CD14-positive monocyte (primary cell): ENCODE measurements around the gene ZNF277. TPM values are rescaled to one million over a fixed set of nuclear protein-coding genes. Genes with fewer than 3 reads are reported as not detected.

ENCODE experiments used
- DNase-seq, 3 donors: peaks; one replicate each; pipeline ENCODE4 v3.0.0-alpha.2; 2011 to 2022
- H2AFZ ChIP-seq: 2 replicates; pipeline ENCODE4 v1.6.0; 2012; ENCODE audit warnings: mild to moderate bottlenecking, low read depth, low read length, inconsistent platforms; ENCODE audit not compliant: insufficient read depth, poor library complexity, severe bottlenecking
- H3K27ac ChIP-seq, 2 donors: 1 replicate in 1 of 2; 2 replicates in 1 of 2; pipeline ENCODE4 v1.5.1; 2012 to 2013; ENCODE audit warnings: low read length in 2 of 2, control low read depth in 1 of 2, inconsistent platforms in 1 of 2, low read depth in 1 of 2, mild to moderate bottlenecking in 1 of 2
- H3K27me3 ChIP-seq, 2 donors: one replicate each; pipeline versions ENCODE4 v1.6.0 to v1.6.1; 2011 to 2013; ENCODE audit warnings: low read length in 2 of 2; ENCODE audit not compliant: control insufficient read depth in 2 of 2, insufficient read depth in 2 of 2
- H3K36me3 ChIP-seq, 2 donors: replicated peaks in 1 of 2; 1 replicate in 1 of 2; 2 replicates in 1 of 2; pipeline versions ENCODE4 v1.5.1 to v1.6.1; 2012 to 2013; ENCODE audit warnings: low read length in 2 of 2, control low read depth in 1 of 2, inconsistent platforms in 1 of 2, mild to moderate bottlenecking in 1 of 2; ENCODE audit not compliant: insufficient read depth in 2 of 2, control insufficient read depth in 1 of 2
- H3K4me1 ChIP-seq, 2 donors: 1 replicate in 1 of 2; 2 replicates in 1 of 2; pipeline versions ENCODE4 v1.5.1 to v1.6.1; 2012 to 2013; ENCODE audit warnings: low read length in 2 of 2, control low read depth in 1 of 2, inconsistent platforms in 1 of 2, mild to moderate bottlenecking in 1 of 2, moderate library complexity in 1 of 2; ENCODE audit not compliant: insufficient read depth in 2 of 2, control insufficient read depth in 1 of 2
- H3K4me2 ChIP-seq: replicated peaks from 2 replicates; pipeline ENCODE3; 2012; ENCODE audit warnings: low read length, moderate library complexity, mild to moderate bottlenecking; ENCODE audit not compliant: poor library complexity, severe bottlenecking; ENCODE audit errors: extremely low read depth
- H3K4me3 ChIP-seq, 3 experiments: fragments of 200-600 bp in 1 of 3; sonication (generic) in 1 of 3; replicated peaks in 1 of 3; 1 replicate in 2 of 3; 2 replicates in 1 of 3; pipeline ENCODE4 v1.5.1; 2011 to 2013; ENCODE audit warnings: low read length in 3 of 3, mild to moderate bottlenecking in 3 of 3, control low read depth in 2 of 3, low read depth in 2 of 3, inconsistent platforms in 1 of 3, moderate library complexity in 1 of 3
- H3K79me2 ChIP-seq: 2 replicates; pipeline ENCODE4 v1.6.0; 2012; ENCODE audit warnings: mild to moderate bottlenecking, control low read depth, inconsistent platforms, low read length, moderate library complexity; ENCODE audit not compliant: insufficient read depth
- H3K9ac ChIP-seq: 2 replicates; pipeline ENCODE4 v1.6.0; 2017; ENCODE audit warnings: low read length, mild to moderate bottlenecking; ENCODE audit not compliant: insufficient read depth, poor library complexity, severe bottlenecking
- H3K9me3 ChIP-seq, 2 donors: replicated peaks in 1 of 2; 1 replicate in 1 of 2; 2 replicates in 1 of 2; pipeline versions ENCODE4 v1.5.1 to v1.6.1; 2012 to 2013; ENCODE audit warnings: low read length in 2 of 2, control low read depth in 1 of 2; ENCODE audit not compliant: control insufficient read depth in 1 of 2, insufficient read depth in 1 of 2
- H4K20me1 ChIP-seq: 2 replicates; pipeline ENCODE4 v1.6.0; 2012; ENCODE audit warnings: mild to moderate bottlenecking, low read length, control low read depth, moderate library complexity; ENCODE audit not compliant: insufficient read depth
- H3K27ac Mint-ChIP-seq, 7 donors: one replicate each; pipeline ENCODE4 v1.8.0; 2020; ENCODE audit warnings: mild to moderate bottlenecking in 7 of 7, mixed read lengths in 7 of 7, moderate library complexity in 6 of 7, inconsistent platforms in 2 of 7
- H3K27me3 Mint-ChIP-seq, 3 donors: one replicate each; pipeline ENCODE4 v1.8.0; 2021 to 2022; ENCODE audit warnings: low read depth in 3 of 3, mild to moderate bottlenecking in 3 of 3, mixed read lengths in 3 of 3, moderate library complexity in 3 of 3, inconsistent platforms in 1 of 3
- H3K36me3 Mint-ChIP-seq, 2 donors: one replicate each; pipeline ENCODE4 v1.8.0; 2020; ENCODE audit warnings: mixed read lengths in 2 of 2, inconsistent platforms in 1 of 2, mild to moderate bottlenecking in 1 of 2
- H3K4me1 Mint-ChIP-seq: one replicate; pipeline ENCODE4 v1.8.0; 2020; ENCODE audit warnings: mild to moderate bottlenecking, mixed read lengths
- H3K4me3 Mint-ChIP-seq, 2 donors: one replicate each; pipeline ENCODE4 v1.8.0; 2020; ENCODE audit warnings: mild to moderate bottlenecking in 2 of 2, mixed read lengths in 2 of 2, moderate library complexity in 1 of 2
- H3K9me3 Mint-ChIP-seq, 7 donors: one replicate each; pipeline ENCODE4 v1.8.0; 2020 to 2022; ENCODE audit warnings: mixed read lengths in 7 of 7, mild to moderate bottlenecking in 6 of 7, moderate library complexity in 6 of 7, inconsistent platforms in 2 of 7
- WGBS: methylation state at CpG from one replicate; pipeline ENCODE4 v1.1.5; 2013; ENCODE audit warnings: missing lambda C conversion rate; ENCODE audit not compliant: insufficient coverage; 5-methylcytosine and 5-hydroxymethylcytosine counted together
- intact Hi-C, 2 donors: fragments of 100-400 bp; cut with micrococcal nuclease; formaldehyde crosslinking; loops; one replicate each; pipeline versions ENCODE4 v1.15.0 to v1.15.1; 2023
- polyA plus RNA-seq, 3 donors: library from polyadenylated mRNA; depleted of rRNA in 1 of 3; unstranded in 2 of 3; stranded (reverse) in 1 of 3; fragments of 300-500 nt in 2 of 3; fragments of >200 nt in 1 of 3; fragmentation: Illumina TruSeq in 2 of 3; gene quantifications; 1 replicate in 2 of 3; 2 replicates in 1 of 3; pipeline ENCODE4 v1.2.3, GENCODE V29; 2012 to 2021
- TF ChIP-seq, protein P1 (sequence below): fragments of 200-600 bp; IDR thresholded peaks from one replicate; pipeline ENCODE4 v1.8.0; 2022; ENCODE audit warnings: antibody characterized with exemption, mild to moderate bottlenecking

Gene ZNF277
- polyA plus RNA-seq, 3 donors = 17.5 to 20.7 (median 20.0) TPM

DNA sequence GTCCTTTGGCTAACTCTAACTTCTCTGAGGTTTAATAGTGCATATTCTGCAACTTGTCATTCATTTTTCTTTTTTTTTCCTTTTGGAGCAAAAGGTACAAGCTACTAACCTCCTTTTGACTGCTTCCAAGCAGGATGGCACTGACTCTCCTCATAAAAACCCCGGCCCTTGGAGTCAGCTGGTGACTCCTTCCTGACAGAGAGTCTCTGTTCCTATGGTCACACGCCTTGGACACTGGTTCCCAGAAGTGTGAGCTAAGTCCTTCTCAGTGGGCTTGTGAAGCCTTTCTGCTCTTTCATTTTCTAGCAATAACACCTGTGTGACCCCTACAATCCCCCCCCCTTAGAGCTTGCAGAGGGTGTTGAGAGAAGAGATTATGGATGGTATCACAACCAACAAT lies 22.0 kb upstream of the ZNF277 start:
- no peaks in the 10 kb centered on the region for H3K36me3 Mint-ChIP-seq
- no peak overlapping the region for H3K4me2 ChIP-seq
- no peak overlapping the region for H3K27ac Mint-ChIP-seq
- H3K4me3 Mint-ChIP-seq = no peak overlapping the region
- intact Hi-C loops = no loop called here
- H3K9me3 Mint-ChIP-seq = no peaks in the 10 kb centered on the region
- no peak for DNase-seq
- no peak overlapping the region for H3K9ac ChIP-seq
- H4K20me1 ChIP-seq = no peaks in the 10 kb centered on the region
- H3K27me3 Mint-ChIP-seq = peaks cover 0 to 4% (median 0%) of the 10 kb centered on the region in 3 donors
- H3K4me1 ChIP-seq = no peaks in the 10 kb centered on the region
- no peak overlapping the region for H3K27ac ChIP-seq
- no peaks in the 10 kb centered on the region for H3K27me3 ChIP-seq
- H3K79me2 ChIP-seq = no peaks in the 10 kb centered on the region
- TF ChIP-seq, protein P1, sequence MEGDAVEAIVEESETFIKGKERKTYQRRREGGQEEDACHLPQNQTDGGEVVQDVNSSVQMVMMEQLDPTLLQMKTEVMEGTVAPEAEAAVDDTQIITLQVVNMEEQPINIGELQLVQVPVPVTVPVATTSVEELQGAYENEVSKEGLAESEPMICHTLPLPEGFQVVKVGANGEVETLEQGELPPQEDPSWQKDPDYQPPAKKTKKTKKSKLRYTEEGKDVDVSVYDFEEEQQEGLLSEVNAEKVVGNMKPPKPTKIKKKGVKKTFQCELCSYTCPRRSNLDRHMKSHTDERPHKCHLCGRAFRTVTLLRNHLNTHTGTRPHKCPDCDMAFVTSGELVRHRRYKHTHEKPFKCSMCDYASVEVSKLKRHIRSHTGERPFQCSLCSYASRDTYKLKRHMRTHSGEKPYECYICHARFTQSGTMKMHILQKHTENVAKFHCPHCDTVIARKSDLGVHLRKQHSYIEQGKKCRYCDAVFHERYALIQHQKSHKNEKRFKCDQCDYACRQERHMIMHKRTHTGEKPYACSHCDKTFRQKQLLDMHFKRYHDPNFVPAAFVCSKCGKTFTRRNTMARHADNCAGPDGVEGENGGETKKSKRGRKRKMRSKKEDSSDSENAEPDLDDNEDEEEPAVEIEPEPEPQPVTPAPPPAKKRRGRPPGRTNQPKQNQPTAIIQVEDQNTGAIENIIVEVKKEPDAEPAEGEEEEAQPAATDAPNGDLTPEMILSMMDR = no peak
- H3K36me3 ChIP-seq = no peaks in the 10 kb centered on the region
- H3K9me3 ChIP-seq = no peaks in the 10 kb centered on the region
- H3K4me3 ChIP-seq = no peak overlapping the region
- H2AFZ ChIP-seq = no peak overlapping the region
- WGBS = 100% methylated on average over 1 of the region's 2 CpGs
- peaks cover 4% of the 10 kb centered on the region for H3K4me1 Mint-ChIP-seq

DNA sequence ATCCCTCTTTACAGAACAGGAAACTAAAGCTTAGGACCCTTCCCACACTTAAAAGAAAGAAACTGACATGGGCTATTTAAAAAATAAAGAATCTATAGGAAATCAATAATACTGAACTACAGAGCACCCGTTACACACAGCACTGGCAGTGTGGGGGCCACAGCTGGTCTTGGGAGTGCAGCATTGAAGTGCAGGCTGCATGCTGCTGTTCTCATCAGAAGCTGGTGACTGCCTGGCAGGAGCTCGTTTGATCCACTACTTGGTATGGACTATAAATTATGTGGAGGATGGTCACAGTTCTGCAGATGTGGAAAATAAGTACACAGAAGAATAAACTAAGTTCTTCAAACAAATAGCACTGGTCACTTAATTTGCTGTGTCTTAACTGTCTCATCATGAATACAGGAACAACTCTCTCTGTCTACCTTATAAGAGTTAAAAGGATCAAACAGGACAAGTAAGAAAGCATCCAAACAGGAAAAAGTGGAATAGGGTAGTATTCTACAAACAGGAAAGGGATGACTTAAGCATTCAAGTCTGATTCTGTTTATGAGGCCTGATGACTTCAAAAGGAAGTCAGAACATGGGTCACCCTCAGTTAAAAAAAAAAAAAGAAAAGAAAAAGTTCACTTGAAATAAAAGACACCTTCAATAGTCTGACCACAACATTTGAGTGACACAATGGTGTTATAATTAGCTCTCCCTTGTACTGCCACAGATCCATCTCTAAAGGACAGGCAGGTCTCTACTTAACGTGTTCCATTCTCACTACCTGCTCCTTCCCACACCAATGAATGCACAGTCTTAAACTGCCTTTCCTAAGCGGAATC lies 21.3 kb upstream of the ZNF277 start:
- H3K79me2 ChIP-seq = no peaks in the 10 kb centered on the region
- H3K9me3 ChIP-seq = no peaks in the 10 kb centered on the region
- no peaks in the 10 kb centered on the region for H3K36me3 ChIP-seq
- no peak overlapping the region for H3K27ac ChIP-seq
- Mint-ChIP-seq H3K9me3 (no peaks in the 10 kb centered on the region), H3K27ac (peak overlapping the region in 1 of 7 donors; percentile 27), H3K4me3 (no peak overlapping the region), H3K4me1 (peaks cover 4% of the 10 kb centered on the region), H3K36me3 (no peaks in the 10 kb centered on the region), H3K27me3 (peaks cover 2 to 3% (median 2%) of the 10 kb centered on the region in 3 donors)
- H3K4me1 ChIP-seq = no peaks in the 10 kb centered on the region
- intact Hi-C loops = no loop called here
- no peak overlapping the region for H2AFZ ChIP-seq
- no peak overlapping the region for H3K4me2 ChIP-seq
- TF ChIP-seq, protein P1 = no peak
- H3K27me3 ChIP-seq = no peaks in the 10 kb centered on the region
- H4K20me1 ChIP-seq = peaks cover 3% of the 10 kb centered on the region
- no peak for DNase-seq
- WGBS = 88% methylated on average over 3 of the region's 4 CpGs
- H3K9ac ChIP-seq = no peak overlapping the region
- H3K4me3 ChIP-seq = no peak overlapping the region
